PC-9 (cell line): Measurements from ENCODE around the gene PCDH8. TPM values are rescaled to one million over a fixed set of nuclear protein-coding genes. Genes with fewer than 3 reads are reported as not detected.

ENCODE experiments used
- BruUV-seq: library from RNA; stranded (reverse); fragments of 400-500 nt; replicated peaks from 2 replicates; lab custom pipeline; 2021; lab: Mats Ljungman, UMichigan
- CTCF ChIA-PET: fragments of 300-600 bp; sonication (Branson Sonifier 250); formaldehyde crosslinking; loops from one replicate; lab custom pipeline; 2022; ENCODE audit warnings: antibody characterized with exemption; lab: Charles Lee
- POLR2A ChIA-PET: fragments of 300-600 bp; sonication (Branson Sonifier 250); formaldehyde crosslinking; loops from one replicate; lab custom pipeline; 2022; ENCODE audit warnings: antibody characterized with exemption; ENCODE audit not compliant: unreplicated experiment; lab: Charles Lee
- DNase-seq, 2 experiments: peaks; one replicate each; pipeline versions ENCODE4 v3.0.0 to v3.0.0-alpha.2; 2015 to 2022; ENCODE audit warnings: mixed read lengths in 1 of 2
- H2AFZ ChIP-seq: fragments of 200-600 bp; sonication (generic); 2 replicates; pipeline ENCODE4 v1.8.1; 2017; ENCODE audit warnings: antibody characterized with exemption
- H3F3A ChIP-seq: fragments of 200-600 bp; sonication (generic); 2 replicates; pipeline ENCODE4 v1.8.1; 2017; ENCODE audit warnings: antibody characterized with exemption, mild to moderate bottlenecking, low read depth; ENCODE audit not compliant: insufficient read depth
- H3K27ac ChIP-seq: fragments of 200-600 bp; sonication (generic); 2 replicates; pipeline ENCODE4 v1.6.1; 2016; ENCODE audit warnings: mixed run types
- H3K27me3 ChIP-seq: fragments of 200-600 bp; sonication (generic); 2 replicates; pipeline ENCODE4 v1.6.1; 2016; ENCODE audit warnings: low read depth, mixed run types; ENCODE audit not compliant: insufficient read depth
- H3K36me3 ChIP-seq: fragments of 200-600 bp; sonication (generic); 2 replicates; pipeline ENCODE4 v1.6.1; 2016; ENCODE audit warnings: low read depth, mixed run types
- H3K4me1 ChIP-seq: fragments of 200-600 bp; sonication (generic); replicated peaks from 2 replicates; pipeline ENCODE4 v1.6.1; 2016; ENCODE audit warnings: mixed run types; ENCODE audit not compliant: insufficient read depth
- H3K4me2 ChIP-seq: fragments of 200-600 bp; sonication (generic); 2 replicates; pipeline ENCODE4 v1.6.1; 2017; ENCODE audit warnings: mixed run types
- H3K4me3 ChIP-seq: fragments of 200-600 bp; sonication (generic); 2 replicates; pipeline ENCODE4 v1.6.1; 2016; ENCODE audit warnings: mixed run types
- H3K79me2 ChIP-seq: fragments of 200-600 bp; sonication (generic); 2 replicates; pipeline ENCODE4 v1.6.1; 2017; ENCODE audit warnings: low read depth, mixed run types
- H3K9me2 ChIP-seq: fragments of 200-600 bp; sonication (generic); 2 replicates; pipeline ENCODE4 v1.8.1; 2017; ENCODE audit warnings: mild to moderate bottlenecking; ENCODE audit not compliant: insufficient read depth
- H3K9me3 ChIP-seq: fragments of 200-600 bp; sonication (generic); 2 replicates; pipeline ENCODE4 v1.8.1; 2016; ENCODE audit warnings: low read depth; ENCODE audit not compliant: insufficient read depth
- H4K20me1 ChIP-seq: fragments of 200-600 bp; sonication (generic); 2 replicates; pipeline ENCODE4 v1.8.1; 2017; ENCODE audit not compliant: insufficient read depth
- CTCF ChIP-seq: fragments of 200-600 bp; sonication (generic); conservative IDR thresholded peaks from 2 replicates; pipeline ENCODE4 v1.6.1; 2017; ENCODE audit warnings: mixed run types, antibody characterized with exemption, mild to moderate bottlenecking, moderate library complexity
- EZH2 ChIP-seq: fragments of 200-600 bp; sonication (generic); IDR thresholded peaks from 2 replicates; pipeline ENCODE4 v1.8.0; 2017; ENCODE audit warnings: antibody characterized with exemption, low read depth
- intact Hi-C: fragments of 100-400 bp; cut with micrococcal nuclease; formaldehyde crosslinking; loops from one replicate; pipeline ENCODE4 v1.10.0; 2022; ENCODE audit not compliant: unreplicated experiment
- total RNA-seq: library from RNA; stranded (reverse); gene quantifications from 2 replicates; pipeline ENCODE4 v1.2.3, GENCODE V29; 2021

PCDH8 gene
- total RNA-seq, 1 experiment from 2014 or later: not detected

GRCh38 chr13:52845334-52845761 is 3.1 kb downstream of the PCDH8 start:
- no peak for DNase-seq
- Histone ChIP-seq H4K20me1 (no peaks in the 10 kb centered on the region), H3K27ac (no peak overlapping the region), H3K9me3 (no peaks in the 10 kb centered on the region), H3K27me3 (peaks cover 28% of the 10 kb centered on the region; the same call in 1 of the 2 replicates), H3K4me1 (no peaks in the 10 kb centered on the region), H3K4me3 (no peak overlapping the region), H3K4me2 (no peak overlapping the region), H3K9me2 (no peaks in the 10 kb centered on the region), H3F3A (no peaks in the 10 kb centered on the region), H2AFZ (no peak overlapping the region), H3K79me2 (no peaks in the 10 kb centered on the region), H3K36me3 (no peaks in the 10 kb centered on the region)
- ChIA-PET CTCF (no interaction called here), POLR2A (no interaction called here)
- intact Hi-C loops: no loop called here
- no TSS peak for BruUV-seq
- TF ChIP-seq EZH2: no peak
- TF ChIP-seq CTCF: no peak

- Histone ChIP-seq H3K9me2 (no peaks in the 10 kb centered on the region), H3K27ac (no peak overlapping the region), H3K79me2 (no peaks in the 10 kb centered on the region), H3F3A (no peaks in the 10 kb centered on the region), H2AFZ (no peak overlapping the region), H3K4me1 (no peaks in the 10 kb centered on the region), H3K27me3 (peaks cover 33% of the 10 kb centered on the region; the same call in 1 of the 2 replicates), H3K9me3 (no peaks in the 10 kb centered on the region), H3K4me2 (no peak overlapping the region), H4K20me1 (no peaks in the 10 kb centered on the region), H3K4me3 (no peak overlapping the region), H3K36me3 (no peaks in the 10 kb centered on the region)
- DNase-seq: no peak
- ChIA-PET CTCF (no interaction called here), POLR2A (no interaction called here)
- no peak for TF ChIP-seq EZH2
- no peak for TF ChIP-seq CTCF
- no TSS peak for BruUV-seq
- intact Hi-C loops: no loop called here
Measured at GRCh38 chr13:52844836-52845235, 3.6 kb downstream of the PCDH8 start.

GRCh38 chr13:52842441-52842840 is 6.0 kb downstream of the PCDH8 start:
- intact Hi-C loops: no loop called here
- BruUV-seq: no TSS peak
- Histone ChIP-seq H3F3A (no peaks in the 10 kb centered on the region), H3K9me2 (no peaks in the 10 kb centered on the region), H3K27me3 (peaks cover 52% of the 10 kb centered on the region; the same call in 1 of the 2 replicates), H3K4me2 (no peak overlapping the region), H3K4me1 (no peaks in the 10 kb centered on the region), H3K27ac (no peak overlapping the region), H2AFZ (no peak overlapping the region), H4K20me1 (no peaks in the 10 kb centered on the region), H3K79me2 (no peaks in the 10 kb centered on the region), H3K36me3 (no peaks in the 10 kb centered on the region), H3K4me3 (no peak overlapping the region), H3K9me3 (no peaks in the 10 kb centered on the region)
- POLR2A ChIA-PET: no interaction called here
- CTCF ChIA-PET: no interaction called here
- TF ChIP-seq EZH2 (no peak), CTCF (no peak)
- DNase-seq: no peak
